Measurements from ENCODE around the gene ITPR1. TPM values are rescaled to one million over a fixed set of nuclear protein-coding genes. Genes with fewer than 3 reads are reported as not detected.

ITPR1 gene
- total RNA-seq, 1 experiment from 2014 or later: 8.7 TPM

DNA sequence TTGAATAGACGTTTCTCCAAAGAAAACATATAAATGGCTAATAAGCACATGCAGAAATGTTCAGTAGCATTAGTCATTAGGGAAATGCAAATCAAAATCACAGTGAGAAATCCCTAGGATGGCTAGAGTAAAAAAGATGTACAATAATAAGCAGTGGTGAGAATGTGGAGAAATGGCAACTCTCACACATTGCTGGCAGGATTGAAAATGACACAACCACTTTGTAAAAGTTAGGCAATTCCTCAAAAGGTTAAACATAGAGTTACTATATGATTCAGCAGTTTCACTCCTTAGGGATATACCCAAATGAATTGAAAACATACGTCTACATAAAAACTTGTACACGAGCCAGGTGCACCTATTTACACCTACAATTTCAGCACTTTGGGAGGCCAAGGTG lies 108.7 kb downstream of the ITPR1 start:
- no peak for ATAC-seq
- Histone ChIP-seq H3K4me3 (ENCODE audit: low read depth in 2 of 2, low read length in 2 of 2) (no peak overlapping the region), H3K27me3 (ENCODE audit: control insufficient read depth, insufficient read depth, low read length) (no peaks in the 10 kb centered on the region), H3K9me3 (ENCODE audit: control insufficient read depth, insufficient read depth, low read depth, low read length) (no peaks in the 10 kb centered on the region), H3K36me3 (ENCODE audit: control insufficient read depth, insufficient read depth, low read length) (no peaks in the 10 kb centered on the region), H3K4me1 (ENCODE audit: control insufficient read depth, insufficient read depth, low read length) (no peaks in the 10 kb centered on the region), H3K27ac (ENCODE audit: low read length) (no peak overlapping the region)
- intact Hi-C loops (cut with micrococcal nuclease; ENCODE audit: unreplicated experiment) (no loop called here), in situ Hi-C loops (cut with HindIII; ENCODE audit: low pct_unique_long_range_greater_than_20kb, low sequenced_read_pairs) (no loop called here)
- POLR2A ChIA-PET: no interaction called here
- BruUV-seq (replicated peaks): no TSS peak
- CTCF ChIA-PET: no interaction called here
- TF ChIP-seq, protein P1, sequence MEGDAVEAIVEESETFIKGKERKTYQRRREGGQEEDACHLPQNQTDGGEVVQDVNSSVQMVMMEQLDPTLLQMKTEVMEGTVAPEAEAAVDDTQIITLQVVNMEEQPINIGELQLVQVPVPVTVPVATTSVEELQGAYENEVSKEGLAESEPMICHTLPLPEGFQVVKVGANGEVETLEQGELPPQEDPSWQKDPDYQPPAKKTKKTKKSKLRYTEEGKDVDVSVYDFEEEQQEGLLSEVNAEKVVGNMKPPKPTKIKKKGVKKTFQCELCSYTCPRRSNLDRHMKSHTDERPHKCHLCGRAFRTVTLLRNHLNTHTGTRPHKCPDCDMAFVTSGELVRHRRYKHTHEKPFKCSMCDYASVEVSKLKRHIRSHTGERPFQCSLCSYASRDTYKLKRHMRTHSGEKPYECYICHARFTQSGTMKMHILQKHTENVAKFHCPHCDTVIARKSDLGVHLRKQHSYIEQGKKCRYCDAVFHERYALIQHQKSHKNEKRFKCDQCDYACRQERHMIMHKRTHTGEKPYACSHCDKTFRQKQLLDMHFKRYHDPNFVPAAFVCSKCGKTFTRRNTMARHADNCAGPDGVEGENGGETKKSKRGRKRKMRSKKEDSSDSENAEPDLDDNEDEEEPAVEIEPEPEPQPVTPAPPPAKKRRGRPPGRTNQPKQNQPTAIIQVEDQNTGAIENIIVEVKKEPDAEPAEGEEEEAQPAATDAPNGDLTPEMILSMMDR (IDR thresholded peaks at IDR 0.05): no peak
- TF ChIP-seq TCF7L2 (IDR thresholded peaks at IDR 0.05; ENCODE audit: low read depth, low read length): no peak
- no peak for TF ChIP-seq SIN3A (IDR thresholded peaks at IDR 0.05; ENCODE audit: borderline replicate concordance, insufficient read depth, low read depth, low read length)
- TF ChIP-seq POLR2AphosphoS5 (IDR thresholded peaks at IDR 0.05; ENCODE audit: low read depth, low read length): no peak
- TF ChIP-seq, protein P2, sequence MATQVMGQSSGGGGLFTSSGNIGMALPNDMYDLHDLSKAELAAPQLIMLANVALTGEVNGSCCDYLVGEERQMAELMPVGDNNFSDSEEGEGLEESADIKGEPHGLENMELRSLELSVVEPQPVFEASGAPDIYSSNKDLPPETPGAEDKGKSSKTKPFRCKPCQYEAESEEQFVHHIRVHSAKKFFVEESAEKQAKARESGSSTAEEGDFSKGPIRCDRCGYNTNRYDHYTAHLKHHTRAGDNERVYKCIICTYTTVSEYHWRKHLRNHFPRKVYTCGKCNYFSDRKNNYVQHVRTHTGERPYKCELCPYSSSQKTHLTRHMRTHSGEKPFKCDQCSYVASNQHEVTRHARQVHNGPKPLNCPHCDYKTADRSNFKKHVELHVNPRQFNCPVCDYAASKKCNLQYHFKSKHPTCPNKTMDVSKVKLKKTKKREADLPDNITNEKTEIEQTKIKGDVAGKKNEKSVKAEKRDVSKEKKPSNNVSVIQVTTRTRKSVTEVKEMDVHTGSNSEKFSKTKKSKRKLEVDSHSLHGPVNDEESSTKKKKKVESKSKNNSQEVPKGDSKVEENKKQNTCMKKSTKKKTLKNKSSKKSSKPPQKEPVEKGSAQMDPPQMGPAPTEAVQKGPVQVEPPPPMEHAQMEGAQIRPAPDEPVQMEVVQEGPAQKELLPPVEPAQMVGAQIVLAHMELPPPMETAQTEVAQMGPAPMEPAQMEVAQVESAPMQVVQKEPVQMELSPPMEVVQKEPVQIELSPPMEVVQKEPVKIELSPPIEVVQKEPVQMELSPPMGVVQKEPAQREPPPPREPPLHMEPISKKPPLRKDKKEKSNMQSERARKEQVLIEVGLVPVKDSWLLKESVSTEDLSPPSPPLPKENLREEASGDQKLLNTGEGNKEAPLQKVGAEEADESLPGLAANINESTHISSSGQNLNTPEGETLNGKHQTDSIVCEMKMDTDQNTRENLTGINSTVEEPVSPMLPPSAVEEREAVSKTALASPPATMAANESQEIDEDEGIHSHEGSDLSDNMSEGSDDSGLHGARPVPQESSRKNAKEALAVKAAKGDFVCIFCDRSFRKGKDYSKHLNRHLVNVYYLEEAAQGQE (IDR thresholded peaks at IDR 0.05; ENCODE audit: insufficient read depth in 1 of 2, low read depth in 2 of 2, low read length in 1 of 2): no peak
- DNase-seq (ENCODE audit: low read depth, low spot score): no peak

DNA sequence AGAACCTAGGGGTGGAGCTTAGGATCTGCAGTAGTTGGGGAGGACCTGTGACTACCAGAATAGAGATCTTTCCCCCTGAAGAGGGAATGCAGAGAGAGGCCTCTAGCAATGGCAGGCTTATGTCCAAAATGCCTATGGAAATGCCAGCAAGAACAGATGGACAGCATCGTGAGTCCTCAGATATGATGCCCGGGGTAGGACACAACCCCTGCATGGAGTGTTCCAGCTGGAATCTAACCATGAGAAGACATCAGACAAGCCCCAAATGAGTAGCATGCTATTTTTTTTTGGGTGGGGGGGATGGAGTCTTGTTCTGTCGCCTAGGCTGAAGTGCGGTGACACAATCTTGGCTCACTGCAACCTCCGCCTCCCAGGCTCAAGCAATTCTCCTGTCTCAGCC lies 111.5 kb downstream of the ITPR1 start:
- ChIA-PET POLR2A (no interaction called here), CTCF (no interaction called here)
- intact Hi-C loops (cut with micrococcal nuclease; ENCODE audit: unreplicated experiment) (no loop called here), in situ Hi-C loops (cut with HindIII; ENCODE audit: low pct_unique_long_range_greater_than_20kb, low sequenced_read_pairs) (no loop called here)
- Histone ChIP-seq H3K27me3 (ENCODE audit: control insufficient read depth, insufficient read depth, low read length) (no peaks in the 10 kb centered on the region), H3K36me3 (ENCODE audit: control insufficient read depth, insufficient read depth, low read length) (no peaks in the 10 kb centered on the region), H3K4me3 (ENCODE audit: low read depth in 2 of 2, low read length in 2 of 2) (no peak overlapping the region), H3K9me3 (ENCODE audit: control insufficient read depth, insufficient read depth, low read depth, low read length) (no peaks in the 10 kb centered on the region), H3K4me1 (ENCODE audit: control insufficient read depth, insufficient read depth, low read length) (no peaks in the 10 kb centered on the region), H3K27ac (ENCODE audit: low read length) (no peak overlapping the region)
- TF ChIP-seq SIN3A (IDR thresholded peaks at IDR 0.05; ENCODE audit: borderline replicate concordance, insufficient read depth, low read depth, low read length) (no peak), POLR2AphosphoS5 (IDR thresholded peaks at IDR 0.05; ENCODE audit: low read depth, low read length) (no peak), TCF7L2 (IDR thresholded peaks at IDR 0.05; ENCODE audit: low read depth, low read length) (no peak)
- TF ChIP-seq, protein P1 (IDR thresholded peaks at IDR 0.05): no peak
- TF ChIP-seq, protein P2 (IDR thresholded peaks at IDR 0.05; ENCODE audit: insufficient read depth in 1 of 2, low read depth in 2 of 2, low read length in 1 of 2): no peak
- ATAC-seq (no peak), DNase-seq (ENCODE audit: low read depth, low spot score) (no peak)
- no TSS peak for BruUV-seq (replicated peaks)

All from Panc1 (cell line).